ENCODE data around the gene AFF4. TPM values are rescaled to one million over a fixed set of nuclear protein-coding genes. Genes with fewer than 3 reads are reported as not detected.

The AFF4 gene
- total RNA-seq, 3 donors from 2014 or later (not counting 1 experiment from before 2014, with no cell fraction given), result 87.5 to 98.1 (median 90.8) TPM

GRCh38 chr5:132836852-132837251 is 126.6 kb downstream of the AFF4 start:
- WGBS (ENCODE audit: insufficient coverage), result 94% methylated on average over 1 of the region's 1 CpG
- no peaks in the 10 kb centered on the region for H3K27me3 Mint-ChIP-seq (ENCODE audit: low read depth in 2 of 2)
- intact Hi-C loops (cut with micrococcal nuclease), result no loop called here
- H3K27ac Mint-ChIP-seq, result no peak overlapping the region
- H3K4me1 Mint-ChIP-seq, result no peaks in the 10 kb centered on the region
- H3K4me3 ChIP-seq (ENCODE audit: low read length), result no peak overlapping the region
- H3K4me3 Mint-ChIP-seq, result no peak overlapping the region
- no peak for ATAC-seq
- no peaks in the 10 kb centered on the region for H3K9me3 ChIP-seq (ENCODE audit: control insufficient read depth, insufficient read depth, low read length)
- H3K9me3 Mint-ChIP-seq, result no peaks in the 10 kb centered on the region
- DNase-seq, result no peak
- H3K4me1 ChIP-seq (ENCODE audit: control insufficient read depth, insufficient read depth, low read length), result no peaks in the 10 kb centered on the region
- H3K36me3 ChIP-seq (ENCODE audit: control insufficient read depth, insufficient read depth, low read length), result no peaks in the 10 kb centered on the region
- TF ChIP-seq CTCF (IDR thresholded peaks at IDR 0.05), result no peak
- no peaks in the 10 kb centered on the region for H3K36me3 Mint-ChIP-seq
- no peak overlapping the region for H3K27ac ChIP-seq (ENCODE audit: low read length)
- H3K27me3 ChIP-seq (ENCODE audit: control insufficient read depth, insufficient read depth, low read length), result no peaks in the 10 kb centered on the region

- WGBS (ENCODE audit: insufficient coverage), result 97% methylated on average over 3 of the region's 3 CpGs
- Histone ChIP-seq H3K27ac (ENCODE audit: low read length) (no peak overlapping the region), H3K4me3 (ENCODE audit: low read length) (no peak overlapping the region), H3K9me3 (ENCODE audit: control insufficient read depth, insufficient read depth, low read length) (no peaks in the 10 kb centered on the region), H3K27me3 (ENCODE audit: control insufficient read depth, insufficient read depth, low read length) (peaks cover 3% of the 10 kb centered on the region), H3K4me1 (ENCODE audit: control insufficient read depth, insufficient read depth, low read length) (peaks cover 12% of the 10 kb centered on the region), H3K36me3 (ENCODE audit: control insufficient read depth, insufficient read depth, low read length) (no peaks in the 10 kb centered on the region)
- no peak overlapping the region for H3K4me3 Mint-ChIP-seq
- ATAC-seq, result no peak
- intact Hi-C loops (cut with micrococcal nuclease), result no loop called here
- no peak overlapping the region for H3K27ac Mint-ChIP-seq
- TF ChIP-seq CTCF (IDR thresholded peaks at IDR 0.05), result no peak
- no peaks in the 10 kb centered on the region for H3K36me3 Mint-ChIP-seq
- H3K27me3 Mint-ChIP-seq (ENCODE audit: low read depth in 2 of 2), result peaks cover 16 to 17% of the 10 kb centered on the region in 2 donors
- no peak for DNase-seq
- H3K4me1 Mint-ChIP-seq, result peaks cover 6 to 19% of the 10 kb centered on the region in 2 donors
- H3K9me3 Mint-ChIP-seq, result no peaks in the 10 kb centered on the region
Observed at GRCh38 chr5:132834057-132834456, 129.4 kb downstream of the AFF4 start.

- Mint-ChIP-seq H3K4me1 (peaks cover 6 to 19% of the 10 kb centered on the region in 2 donors), H3K27ac (no peak overlapping the region), H3K36me3 (no peaks in the 10 kb centered on the region), H3K27me3 (ENCODE audit: low read depth in 2 of 2) (peaks cover 20 to 24% of the 10 kb centered on the region in 2 donors), H3K9me3 (no peaks in the 10 kb centered on the region), H3K4me3 (peak overlapping the region; percentile 65)
- H3K9me3 ChIP-seq (ENCODE audit: control insufficient read depth, insufficient read depth, low read length), result no peaks in the 10 kb centered on the region
- no peak for ATAC-seq
- H3K27me3 ChIP-seq (ENCODE audit: control insufficient read depth, insufficient read depth, low read length), result peaks cover 7% of the 10 kb centered on the region
- 96% methylated on average over 5 of the region's 5 CpGs for WGBS (ENCODE audit: insufficient coverage)
- intact Hi-C loops (cut with micrococcal nuclease), result no loop called here
- H3K27ac ChIP-seq (ENCODE audit: low read length), result no peak overlapping the region
- TF ChIP-seq CTCF (IDR thresholded peaks at IDR 0.05), result no peak
- H3K4me3 ChIP-seq (ENCODE audit: low read length), result no peak overlapping the region
- H3K4me1 ChIP-seq (ENCODE audit: control insufficient read depth, insufficient read depth, low read length), result peaks cover 12% of the 10 kb centered on the region
- no peaks in the 10 kb centered on the region for H3K36me3 ChIP-seq (ENCODE audit: control insufficient read depth, insufficient read depth, low read length)
- no peak for DNase-seq
Observed at GRCh38 chr5:132832612-132833011, 130.8 kb downstream of the AFF4 start.
